Activated T-cell treated with anti-CD3 and anti-CD28 coated beads for 4 hours (primary cell): ENCODE measurements around the gene MAP3K2.

ENCODE experiments used
- DNase-seq: peaks from one replicate; pipeline ENCODE4 v3.0.0-alpha.2; 2020

MAP3K2 gene, protein sequence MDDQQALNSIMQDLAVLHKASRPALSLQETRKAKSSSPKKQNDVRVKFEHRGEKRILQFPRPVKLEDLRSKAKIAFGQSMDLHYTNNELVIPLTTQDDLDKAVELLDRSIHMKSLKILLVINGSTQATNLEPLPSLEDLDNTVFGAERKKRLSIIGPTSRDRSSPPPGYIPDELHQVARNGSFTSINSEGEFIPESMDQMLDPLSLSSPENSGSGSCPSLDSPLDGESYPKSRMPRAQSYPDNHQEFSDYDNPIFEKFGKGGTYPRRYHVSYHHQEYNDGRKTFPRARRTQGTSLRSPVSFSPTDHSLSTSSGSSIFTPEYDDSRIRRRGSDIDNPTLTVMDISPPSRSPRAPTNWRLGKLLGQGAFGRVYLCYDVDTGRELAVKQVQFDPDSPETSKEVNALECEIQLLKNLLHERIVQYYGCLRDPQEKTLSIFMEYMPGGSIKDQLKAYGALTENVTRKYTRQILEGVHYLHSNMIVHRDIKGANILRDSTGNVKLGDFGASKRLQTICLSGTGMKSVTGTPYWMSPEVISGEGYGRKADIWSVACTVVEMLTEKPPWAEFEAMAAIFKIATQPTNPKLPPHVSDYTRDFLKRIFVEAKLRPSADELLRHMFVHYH

DNA sequence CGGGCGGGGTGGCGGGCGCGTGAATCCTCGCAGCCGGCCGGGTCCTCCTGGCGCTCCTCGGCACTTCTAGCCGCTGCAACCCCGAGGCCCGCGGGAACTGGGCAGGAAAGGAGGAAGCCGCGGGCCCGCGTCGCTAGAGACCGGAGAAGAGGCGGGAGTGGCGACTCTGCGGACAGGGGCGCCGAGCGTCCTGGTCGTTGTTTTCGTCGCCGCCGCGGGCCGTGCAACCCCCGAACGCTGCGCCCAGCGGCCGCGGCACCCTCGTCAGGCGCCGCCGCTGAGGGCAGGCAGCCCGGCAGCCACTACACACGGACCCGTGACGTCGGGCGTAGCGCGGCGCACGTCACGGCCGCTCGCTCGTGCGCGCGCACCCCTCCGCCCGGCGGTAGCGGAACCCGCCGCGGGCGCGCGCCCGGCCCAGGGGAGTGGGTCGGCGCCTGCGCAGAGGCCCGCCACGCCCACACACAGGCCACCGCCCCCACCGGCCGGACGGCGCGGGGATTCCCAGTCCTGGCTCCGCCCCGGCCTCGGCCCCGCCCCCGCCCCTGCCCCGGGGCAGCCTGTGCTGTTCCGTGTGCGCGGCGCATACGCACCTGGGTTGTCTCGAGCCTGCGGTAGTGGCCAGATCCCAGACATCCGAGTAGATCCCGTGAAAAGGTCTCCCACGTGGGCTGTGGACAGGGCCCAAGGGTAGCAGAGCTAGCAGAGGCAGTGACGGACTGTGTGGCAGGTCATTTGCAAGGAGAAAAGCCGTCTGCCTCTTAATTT lies at the start of gene MAP3K2:
TSS of gene MAP3K2 (minus strand) at position 321 of the 768 bp plus-strand sequence. CDS start 44,846 bp downstream, outside the sequence.
- DNase-seq, result peak; percentile 98

DNA sequence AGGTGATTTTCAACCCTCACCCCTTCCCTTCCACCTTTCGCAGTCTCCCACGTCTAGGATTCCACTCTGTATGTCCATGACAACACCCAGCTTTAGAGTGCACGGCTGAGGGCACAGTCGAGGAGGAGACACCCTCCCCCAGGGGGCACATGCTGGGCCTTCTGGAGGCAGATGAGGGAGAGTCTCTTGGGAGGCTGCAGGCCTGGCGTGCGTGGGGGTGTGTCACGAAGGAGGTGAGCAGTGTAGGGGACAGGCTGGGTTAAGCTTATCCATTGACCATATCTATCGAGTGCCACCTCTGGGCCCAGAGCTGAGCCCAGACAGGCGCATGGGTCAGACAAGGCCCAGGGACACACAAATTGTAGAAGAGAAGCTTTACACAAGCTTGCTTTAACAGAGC lies 49.3 kb upstream of the MAP3K2 start:
- no peak for DNase-seq

DNA sequence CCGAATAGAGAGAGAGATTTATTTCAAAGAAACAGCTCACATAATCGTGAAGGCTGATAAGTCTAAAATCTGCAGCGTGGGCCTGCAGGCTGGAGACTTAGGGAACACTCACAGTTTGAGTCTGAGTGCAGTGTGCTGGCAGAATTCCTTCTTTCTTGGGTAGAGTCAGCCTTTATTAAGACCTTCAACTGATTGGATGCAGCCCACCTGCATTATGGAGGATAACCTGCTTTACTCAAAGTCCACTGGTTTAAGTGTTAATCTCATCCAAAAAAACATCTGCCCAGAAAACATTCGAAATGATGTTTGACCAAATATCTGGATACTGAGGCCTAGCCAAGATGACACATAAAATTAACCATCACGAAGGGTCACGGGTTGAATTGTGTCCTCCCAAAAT lies 46.7 kb upstream of the MAP3K2 start:
- no peak for DNase-seq

DNA sequence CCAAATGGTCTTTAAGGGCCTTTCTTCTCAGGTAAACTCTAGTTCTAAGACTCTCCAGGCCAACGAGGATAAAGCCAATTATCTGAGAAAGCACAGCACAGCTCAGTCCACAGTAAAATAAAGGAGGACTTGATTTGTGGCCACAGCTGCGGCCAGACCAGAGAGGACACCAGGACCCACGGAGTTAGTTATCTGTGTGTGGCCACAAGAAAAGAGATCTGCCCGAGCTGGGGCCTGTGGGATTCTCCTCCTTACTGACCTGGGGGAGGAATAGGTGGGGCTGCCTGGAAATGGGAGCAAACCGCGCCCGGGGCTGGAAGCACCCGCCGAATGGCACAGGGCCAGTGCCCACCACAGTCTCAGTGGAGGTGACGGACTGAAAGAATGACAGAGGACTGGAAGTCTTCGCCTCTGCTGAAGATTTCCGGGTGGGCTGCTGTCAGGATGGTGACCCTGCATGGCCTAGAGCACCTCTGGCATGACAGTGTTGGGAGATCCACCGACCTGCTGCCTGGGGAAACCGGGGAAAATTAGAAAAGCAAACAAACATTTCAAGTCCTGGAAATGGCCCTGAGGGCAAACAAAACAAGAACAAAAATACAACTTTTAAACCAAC lies 43.7 kb upstream of the MAP3K2 start:
- no peak for DNase-seq

DNA sequence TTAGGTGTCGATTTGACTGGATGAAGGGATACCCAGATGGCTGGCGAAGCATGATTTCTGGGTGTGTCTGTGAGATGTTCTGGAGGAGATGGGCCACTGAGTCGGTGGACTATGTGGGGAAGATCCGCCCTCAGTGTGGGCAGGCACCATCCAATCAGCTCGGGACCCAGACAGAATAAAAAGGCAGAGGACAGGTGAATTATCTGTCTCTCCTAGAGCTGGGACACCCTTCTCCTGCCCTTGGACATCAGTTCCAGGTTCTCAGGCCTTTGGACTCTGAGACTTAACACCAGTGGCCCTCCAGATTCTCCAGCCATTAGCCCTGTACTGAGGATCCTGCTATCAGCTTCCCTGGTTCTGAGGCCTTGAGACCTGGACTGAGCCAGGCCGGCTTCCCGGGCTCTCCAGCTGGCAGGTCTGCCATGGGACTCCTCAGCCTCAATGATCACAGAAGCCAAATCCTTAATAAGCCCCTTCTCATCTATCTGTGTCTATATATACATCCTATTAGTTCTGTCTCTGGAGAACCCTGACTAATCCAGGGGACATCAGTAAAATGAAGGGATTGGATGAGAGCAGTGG lies 42.2 kb upstream of the MAP3K2 start:
- DNase-seq, result no peak

DNA sequence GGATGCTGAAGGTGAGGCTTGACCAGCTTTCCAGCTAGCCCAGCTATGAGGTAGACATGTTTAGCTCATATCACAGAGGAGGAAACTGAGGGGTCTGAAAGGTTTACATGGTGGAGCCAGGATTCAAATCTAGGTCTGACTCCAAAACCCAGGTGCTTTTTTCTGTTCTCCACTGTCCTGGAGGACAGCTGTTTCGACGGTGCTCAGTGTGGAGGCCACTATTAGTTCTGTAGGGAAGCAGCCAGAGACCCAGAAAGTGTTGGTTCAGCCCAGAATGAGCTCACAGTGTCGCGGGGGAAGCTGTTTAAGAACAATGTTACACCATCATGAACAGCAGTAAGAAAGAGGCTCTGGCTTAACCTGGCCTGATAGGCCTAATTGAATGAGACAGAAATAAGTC lies 41.5 kb upstream of the MAP3K2 start:
- no peak for DNase-seq

DNA sequence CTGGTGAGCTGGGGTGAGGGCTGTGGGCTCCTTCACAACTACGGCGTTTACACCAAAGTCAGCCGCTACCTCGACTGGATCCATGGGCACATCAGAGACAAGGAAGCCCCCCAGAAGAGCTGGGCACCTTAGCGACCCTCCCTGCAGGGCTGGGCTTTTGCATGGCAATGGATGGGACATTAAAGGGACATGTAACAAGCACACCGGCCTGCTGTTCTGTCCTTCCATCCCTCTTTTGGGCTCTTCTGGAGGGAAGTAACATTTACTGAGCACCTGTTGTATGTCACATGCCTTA lies 41.0 kb upstream of the MAP3K2 start:
- no peak for DNase-seq

DNA sequence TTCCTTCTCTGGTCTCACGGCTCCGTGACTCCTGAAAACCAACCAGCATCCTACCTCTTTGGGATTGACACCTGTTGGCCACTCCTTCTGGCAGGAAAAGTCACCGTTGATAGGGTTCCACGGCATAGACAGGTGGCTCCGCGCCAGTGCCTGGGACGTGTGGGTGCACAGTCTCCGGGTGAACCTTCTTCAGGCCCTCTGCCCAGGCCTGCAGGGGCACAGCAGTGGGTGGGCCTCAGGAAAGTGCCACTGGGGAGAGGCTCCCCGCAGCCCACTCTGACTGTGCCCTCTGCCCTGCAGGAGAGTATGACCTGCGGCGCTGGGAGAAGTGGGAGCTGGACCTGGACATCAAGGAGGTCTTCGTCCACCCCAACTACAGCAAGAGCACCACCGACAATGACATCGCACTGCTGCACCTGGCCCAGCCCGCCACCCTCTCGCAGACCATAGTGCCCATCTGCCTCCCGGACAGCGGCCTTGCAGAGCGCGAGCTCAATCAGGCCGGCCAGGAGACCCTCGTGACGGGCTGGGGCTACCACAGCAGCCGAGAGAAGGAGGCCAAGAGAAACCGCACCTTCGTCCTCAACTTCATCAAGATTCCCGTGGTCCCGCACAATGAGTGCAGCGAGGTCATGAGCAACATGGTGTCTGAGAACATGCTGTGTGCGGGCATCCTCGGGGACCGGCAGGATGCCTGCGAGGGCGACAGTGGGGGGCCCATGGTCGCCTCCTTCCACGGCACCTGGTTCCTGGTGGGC lies 40.5 kb upstream of the MAP3K2 start:
- no peak for DNase-seq

DNA sequence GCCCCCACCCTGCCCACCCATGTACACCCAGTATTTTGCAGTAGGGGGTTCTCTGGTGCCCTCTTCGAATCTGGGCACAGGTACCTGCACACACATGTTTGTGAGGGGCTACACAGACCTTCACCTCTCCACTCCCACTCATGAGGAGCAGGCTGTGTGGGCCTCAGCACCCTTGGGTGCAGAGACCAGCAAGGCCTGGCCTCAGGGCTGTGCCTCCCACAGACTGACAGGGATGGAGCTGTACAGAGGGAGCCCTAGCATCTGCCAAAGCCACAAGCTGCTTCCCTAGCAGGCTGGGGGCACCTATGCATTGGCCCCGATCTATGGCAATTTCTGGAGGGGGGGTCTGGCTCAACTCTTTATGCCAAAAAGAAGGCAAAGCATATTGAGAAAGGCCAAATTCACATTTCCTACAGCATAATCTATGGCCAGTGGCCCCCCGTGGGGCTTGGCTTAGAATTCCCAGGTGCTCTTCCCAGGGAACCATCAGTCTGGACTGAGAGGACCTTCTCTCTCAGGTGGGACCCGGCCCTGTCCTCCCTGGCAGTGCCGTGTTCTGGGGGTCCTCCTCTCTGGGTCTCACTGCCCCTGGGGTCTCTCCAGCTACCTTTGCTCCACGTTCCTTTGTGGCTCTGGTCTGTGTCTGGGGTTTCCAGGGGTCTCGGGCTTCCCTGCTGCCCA lies 39.7 kb upstream of the MAP3K2 start:
- no peak for DNase-seq

DNA sequence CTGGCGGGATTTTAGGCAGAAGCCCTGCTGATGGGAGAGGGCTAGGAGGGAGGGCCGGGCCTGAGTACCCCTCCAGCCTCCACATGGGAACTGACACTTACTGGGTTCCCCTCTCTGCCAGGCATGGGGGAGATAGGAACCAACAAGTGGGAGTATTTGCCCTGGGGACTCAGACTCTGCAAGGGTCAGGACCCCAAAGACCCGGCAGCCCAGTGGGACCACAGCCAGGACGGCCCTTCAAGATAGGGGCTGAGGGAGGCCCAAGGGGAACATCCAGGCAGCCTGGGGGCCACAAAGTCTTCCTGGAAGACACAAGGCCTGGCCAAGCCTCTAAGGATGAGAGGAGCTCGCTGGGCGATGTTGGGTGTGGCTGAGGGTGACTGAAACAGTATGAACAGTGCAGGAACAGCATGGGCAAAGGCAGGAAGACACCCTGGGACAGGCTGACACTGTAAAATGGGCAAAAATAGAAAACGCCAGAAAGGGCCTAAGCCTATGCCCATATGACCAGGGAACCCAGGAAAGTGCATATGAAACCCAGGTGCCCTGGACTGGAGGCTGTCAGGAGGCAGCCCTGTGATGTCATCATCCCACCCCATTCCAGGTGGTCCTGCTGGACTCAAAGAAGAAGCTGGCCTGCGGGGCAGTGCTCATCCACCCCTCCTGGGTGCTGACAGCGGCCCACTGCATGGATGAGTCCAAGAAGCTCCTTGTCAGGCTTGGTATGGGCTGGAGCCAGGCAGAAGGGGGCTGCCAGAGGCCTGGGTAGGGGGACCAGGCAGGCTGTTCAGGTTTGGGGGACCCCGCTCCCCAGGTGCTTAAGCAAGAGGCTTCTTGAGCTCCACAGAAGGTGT lies 39.0 kb upstream of the MAP3K2 start:
- no peak for DNase-seq

DNA sequence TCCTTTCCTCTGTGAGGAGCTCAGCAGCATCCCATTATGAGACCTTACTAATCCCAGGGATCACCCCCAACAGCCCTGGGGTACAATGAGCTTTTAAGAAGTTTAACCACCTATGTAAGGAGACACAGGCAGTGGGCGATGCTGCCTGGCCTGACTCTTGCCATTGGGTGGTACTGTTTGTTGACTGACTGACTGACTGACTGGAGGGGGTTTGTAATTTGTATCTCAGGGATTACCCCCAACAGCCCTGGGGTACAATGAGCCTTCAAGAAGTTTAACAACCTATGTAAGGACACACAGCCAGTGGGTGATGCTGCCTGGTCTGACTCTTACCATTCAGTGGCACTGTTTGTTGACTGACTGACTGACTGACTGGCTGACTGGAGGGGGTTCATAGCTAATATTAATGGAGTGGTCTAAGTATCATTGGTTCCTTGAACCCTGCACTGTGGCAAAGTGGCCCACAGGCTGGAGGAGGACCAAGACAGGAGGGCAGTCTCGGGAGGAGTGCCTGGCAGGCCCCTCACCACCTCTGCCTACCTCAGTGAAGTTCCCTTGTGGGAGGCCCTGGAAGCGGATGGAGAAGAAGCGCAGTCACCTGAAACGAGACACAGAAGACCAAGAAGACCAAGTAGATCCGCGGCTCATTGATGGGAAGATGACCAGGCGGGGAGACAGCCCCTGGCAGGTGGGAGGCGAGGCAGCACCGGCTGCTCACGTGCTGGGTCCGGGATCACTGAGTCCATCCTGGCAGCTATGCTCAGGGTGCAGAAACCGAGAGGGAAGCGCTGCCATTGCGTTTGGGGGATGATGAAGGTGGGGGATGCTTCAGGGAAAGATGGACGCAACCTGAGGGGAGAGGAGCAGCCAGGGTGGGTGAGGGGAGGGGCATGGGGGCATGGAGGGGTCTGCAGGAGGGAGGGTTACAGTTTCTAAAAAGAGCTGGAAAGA lies 38.0 kb upstream of the MAP3K2 start:
- DNase-seq, result no peak

DNA sequence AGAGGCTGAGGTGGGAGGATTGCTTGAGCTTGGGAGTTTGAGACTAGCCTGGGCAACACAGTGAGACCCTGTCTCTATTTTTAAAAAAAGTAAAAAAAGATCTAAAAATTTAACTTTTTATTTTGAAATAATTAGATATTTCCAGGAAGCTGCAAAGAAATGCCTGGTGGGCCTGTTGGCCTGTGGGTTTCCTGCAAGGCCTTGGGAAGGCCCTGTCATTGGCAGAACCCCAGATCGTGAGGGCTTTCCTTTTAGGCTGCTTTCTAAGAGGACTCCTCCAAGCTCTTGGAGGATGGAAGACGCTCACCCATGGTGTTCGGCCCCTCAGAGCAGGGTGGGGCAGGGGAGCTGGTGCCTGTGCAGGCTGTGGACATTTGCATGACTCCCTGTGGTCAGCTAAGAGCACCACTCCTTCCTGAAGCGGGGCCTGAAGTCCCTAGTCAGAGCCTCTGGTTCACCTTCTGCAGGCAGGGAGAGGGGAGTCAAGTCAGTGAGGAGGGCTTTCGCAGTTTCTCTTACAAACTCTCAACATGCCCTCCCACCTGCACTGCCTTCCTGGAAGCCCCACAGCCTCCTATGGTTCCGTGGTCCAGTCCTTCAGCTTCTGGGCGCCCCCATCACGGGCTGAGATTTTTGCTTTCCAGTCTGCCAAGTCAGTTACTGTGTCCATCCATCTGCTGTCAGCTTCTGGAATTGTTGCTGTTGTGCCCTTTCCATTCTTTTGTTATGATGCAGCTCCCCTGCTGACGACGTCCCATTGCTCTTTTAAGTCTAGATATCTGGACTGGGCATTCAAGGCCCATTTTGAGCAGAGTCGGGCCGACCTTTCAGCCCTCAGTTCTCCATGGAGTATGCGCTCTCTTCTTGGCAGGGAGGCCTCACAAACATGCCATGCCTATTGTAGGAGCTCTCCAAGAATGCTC lies 37.1 kb upstream of the MAP3K2 start:
- DNase-seq, result no peak

DNA sequence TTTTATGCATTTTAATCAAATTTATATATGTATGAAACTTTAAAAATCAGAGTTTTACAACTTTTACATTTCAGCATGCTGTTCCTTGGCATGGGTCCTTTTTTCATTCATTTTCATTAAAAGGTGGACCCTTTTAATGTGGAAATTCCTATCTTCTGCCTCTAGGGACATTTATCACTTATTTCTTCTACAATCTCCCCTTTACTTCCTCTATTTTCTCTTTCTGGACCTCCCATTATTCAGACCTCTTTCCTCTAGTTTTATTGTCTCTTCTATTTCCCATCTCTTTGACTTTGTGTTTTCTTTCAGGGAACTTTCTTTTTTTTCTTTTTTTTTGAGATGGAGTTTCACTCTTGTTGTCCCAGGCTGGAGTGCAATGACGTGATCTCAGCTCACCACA lies 36.1 kb upstream of the MAP3K2 start:
- DNase-seq, result no peak

DNA sequence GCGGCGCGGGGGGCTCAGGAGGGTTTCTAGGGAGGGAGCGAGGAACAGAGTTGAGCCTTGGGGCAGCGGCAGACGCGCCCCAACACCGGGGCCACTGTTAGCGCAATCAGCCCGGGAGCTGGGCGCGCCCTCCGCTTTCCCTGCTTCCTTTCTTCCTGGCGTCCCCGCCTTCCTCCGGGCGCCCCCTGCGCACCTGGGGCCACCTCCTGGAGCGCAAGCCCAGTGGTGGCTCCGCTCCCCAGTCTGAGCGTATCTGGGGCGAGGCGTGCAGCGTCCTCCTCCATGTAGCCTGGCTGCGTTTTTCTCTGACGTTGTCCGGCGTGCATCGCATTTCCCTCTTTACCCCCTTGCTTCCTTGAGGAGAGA lies 35.7 kb upstream of the MAP3K2 start:
- DNase-seq, result no peak

DNA sequence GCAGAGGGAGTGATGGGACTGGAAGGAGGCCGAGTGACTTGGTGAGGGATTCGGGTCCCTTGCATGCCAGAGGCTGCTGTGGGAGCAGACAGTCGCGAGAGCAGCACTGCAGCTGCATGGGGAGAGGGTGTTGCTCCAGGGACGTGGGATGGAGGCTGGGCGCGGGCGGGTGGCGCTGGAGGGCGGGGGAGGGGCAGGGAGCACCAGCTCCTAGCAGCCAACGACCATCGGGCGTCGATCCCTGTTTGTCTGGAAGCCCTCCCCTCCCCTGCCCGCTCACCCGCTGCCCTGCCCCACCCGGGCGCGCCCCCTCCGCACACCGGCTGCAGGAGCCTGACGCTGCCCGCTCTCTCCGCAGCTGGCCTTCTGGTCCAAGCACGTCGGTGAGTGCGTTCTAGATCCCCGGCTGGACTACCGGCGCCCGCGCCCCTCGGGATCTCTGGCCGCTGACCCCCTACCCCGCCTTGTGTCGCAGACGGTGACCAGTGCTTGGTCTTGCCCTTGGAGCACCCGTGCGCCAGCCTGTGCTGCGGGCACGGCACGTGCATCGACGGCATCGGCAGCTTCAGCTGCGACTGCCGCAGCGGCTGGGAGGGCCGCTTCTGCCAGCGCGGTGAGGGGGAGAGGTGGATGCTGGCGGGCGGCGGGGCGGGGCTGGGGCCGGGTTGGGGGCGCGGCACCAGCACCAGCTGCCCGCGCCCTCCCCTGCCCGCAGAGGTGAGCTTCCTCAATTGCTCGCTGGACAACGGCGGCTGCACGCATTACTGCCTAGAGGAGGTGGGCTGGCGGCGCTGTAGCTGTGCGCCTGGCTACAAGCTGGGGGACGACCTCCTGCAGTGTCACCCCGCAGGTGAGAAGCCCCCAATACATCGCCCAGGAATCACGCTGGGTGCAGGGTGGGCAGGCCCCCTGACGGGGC lies 35.0 kb upstream of the MAP3K2 start:
- no peak for DNase-seq

DNA sequence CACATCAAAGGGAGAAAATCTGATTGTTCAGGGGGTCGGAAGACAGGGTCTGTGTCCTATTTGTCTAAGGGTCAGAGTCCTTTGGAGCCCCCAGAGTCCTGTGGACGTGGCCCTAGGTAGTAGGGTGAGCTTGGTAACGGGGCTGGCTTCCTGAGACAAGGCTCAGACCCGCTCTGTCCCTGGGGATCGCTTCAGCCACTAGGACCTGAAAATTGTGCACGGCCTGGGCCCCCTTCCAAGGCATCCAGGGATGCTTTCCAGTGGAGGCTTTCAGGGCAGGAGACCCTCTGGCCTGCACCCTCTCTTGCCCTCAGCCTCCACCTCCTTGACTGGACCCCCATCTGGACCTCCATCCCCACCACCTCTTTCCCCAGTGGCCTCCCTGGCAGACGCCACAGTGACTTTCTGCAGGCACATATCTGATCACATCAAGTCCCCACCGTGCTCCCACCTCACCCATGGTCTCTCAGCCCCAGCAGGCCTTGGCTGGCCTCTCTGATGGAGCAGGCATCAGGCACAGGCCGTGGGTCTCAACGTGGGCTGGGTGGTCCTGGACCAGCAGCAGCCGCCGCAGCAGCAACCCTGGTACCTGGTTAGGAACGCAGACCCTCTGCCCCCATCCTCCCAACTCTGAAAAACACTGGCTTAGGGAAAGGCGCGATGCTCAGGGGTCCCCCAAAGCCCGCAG lies 34.2 kb upstream of the MAP3K2 start:
- DNase-seq, result no peak
